GM21619 (cell line): ENCODE data around the gene KRT77.
"Not testable (repeated sequence)": the region's sequence is repeated elsewhere in the genome, so short reads cannot be mapped to it uniquely, and the experiment has no call there.

Experiments
- ATAC-seq: cut with Tn5 transposase; IDR thresholded peaks from one replicate; pipeline ENCODE4 v1.9.1; 2021; ENCODE audit not compliant: unreplicated experiment

Gene KRT77

DNA sequence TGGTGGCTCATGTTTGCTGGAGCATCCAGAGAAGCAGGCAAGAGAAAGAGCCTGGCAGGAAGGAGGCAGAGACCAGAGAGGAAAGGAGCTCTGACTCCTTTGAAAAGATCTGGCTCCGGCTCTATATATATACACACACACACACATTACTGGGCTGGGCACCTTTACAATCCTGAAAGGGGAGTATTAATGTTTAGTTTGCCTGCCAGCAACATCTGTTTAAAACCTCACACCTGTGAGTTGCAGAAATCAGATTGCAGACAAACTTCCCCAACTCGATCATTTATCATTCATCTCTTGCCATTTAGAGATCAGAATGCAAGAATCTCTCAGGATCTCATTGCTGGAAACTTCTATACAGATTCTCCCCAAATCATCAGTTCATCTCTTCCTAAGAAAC lies at the start of gene KRT77:
Gene KRT77 (minus strand): TSS at position 101 of the 400 bp plus-strand sequence. CDS start 90 bp downstream, at position 11.
- ATAC-seq = no peak

DNA sequence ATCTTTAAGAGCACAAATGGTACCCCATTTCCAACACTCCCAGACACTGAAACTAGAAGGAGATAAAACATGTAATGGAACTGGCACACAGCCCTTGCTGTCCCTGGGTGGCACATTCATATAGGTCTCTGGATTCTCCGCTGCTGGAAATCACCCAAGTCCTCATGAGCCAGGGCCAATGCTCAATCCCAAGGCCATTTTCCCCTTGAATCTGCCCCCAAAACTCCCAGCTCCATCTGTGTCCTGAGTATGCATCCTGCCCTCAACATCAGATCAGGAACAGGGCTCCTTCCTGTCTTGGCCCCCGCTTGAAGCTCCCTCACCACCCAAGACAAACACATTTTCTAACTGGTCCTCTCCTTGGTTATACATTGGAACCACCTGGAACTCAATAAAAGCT lies 49.2 kb upstream of the KRT77 start:
- ATAC-seq = no peak

DNA sequence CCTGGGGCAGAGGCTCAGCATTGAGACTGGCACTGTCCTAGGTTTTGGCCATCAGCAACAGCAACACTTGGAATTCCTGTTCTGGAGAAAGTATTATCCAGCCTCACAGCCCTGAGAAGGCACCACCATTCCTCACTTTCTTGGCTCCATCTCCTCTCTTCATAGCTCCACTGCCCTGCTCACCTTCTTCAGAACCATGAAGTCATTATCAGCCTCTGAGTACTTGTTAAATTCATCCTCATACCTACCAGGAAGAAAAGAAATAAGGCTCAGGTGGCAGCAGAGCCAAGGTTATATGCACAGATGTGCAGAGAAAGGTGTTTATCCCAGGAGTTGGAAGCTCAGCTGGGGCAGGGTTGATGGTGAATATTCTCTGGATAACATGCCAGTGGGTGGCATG lies 48.5 kb upstream of the KRT77 start:
- no peak for ATAC-seq

DNA sequence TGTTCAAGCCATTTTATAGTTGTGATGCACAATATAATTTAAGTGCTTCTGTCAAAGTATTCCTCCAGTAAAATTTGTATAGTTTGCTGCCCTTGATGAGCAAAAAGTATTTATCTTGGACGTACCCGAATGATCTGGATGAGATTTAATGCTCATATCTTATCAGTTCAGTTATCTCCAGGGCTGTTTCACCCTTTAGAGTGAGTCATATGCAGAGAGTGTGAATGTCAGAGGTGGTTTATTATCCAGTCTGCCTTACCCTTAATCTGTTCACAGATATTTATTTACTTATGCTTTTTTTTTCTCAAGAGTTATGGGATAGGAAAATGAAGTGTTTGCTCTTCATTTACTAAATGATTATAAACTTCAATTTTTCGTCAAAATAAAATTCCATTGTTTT lies 47.2 kb upstream of the KRT77 start:
- ATAC-seq = not testable (repeated sequence)

DNA sequence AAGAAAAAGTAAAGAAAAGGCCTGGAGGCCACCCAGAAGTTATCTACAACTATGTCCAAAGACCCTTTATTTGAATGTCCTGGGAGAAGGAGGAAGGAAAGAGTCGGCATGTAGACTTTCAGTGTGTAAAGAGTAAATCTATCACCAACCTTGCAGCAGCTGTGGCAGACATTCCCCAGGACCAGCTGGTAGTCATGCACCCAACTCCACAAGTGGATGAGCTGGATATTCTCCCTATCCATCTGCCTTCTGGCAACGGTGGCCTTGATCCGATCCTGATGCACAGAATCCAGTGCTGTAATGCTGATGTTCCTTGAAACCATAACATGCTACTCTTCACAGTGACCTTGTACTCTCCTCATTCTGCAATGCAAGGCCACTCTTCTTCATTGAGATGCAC lies 46.5 kb upstream of the KRT77 start:
- no peak for ATAC-seq

DNA sequence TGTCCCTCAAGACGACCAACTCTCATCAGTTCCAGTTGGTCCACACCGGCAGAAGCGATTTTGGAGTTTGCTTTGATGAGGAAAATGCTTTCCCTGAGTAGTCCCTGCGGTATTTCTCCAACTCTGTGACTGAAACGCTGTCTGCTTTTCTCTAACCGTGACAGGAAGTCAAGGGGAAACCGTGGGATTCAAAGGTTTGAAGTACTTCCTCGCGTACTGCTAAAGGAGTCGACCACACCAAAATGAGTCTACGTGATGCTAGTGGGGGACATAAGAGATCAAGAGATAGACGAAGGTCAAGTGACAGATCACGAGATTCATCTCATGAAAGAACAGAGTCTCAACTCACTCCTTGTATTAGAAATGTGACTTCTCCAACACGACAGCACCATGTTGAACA lies 45.3 kb upstream of the KRT77 start:
- no peak for ATAC-seq

DNA sequence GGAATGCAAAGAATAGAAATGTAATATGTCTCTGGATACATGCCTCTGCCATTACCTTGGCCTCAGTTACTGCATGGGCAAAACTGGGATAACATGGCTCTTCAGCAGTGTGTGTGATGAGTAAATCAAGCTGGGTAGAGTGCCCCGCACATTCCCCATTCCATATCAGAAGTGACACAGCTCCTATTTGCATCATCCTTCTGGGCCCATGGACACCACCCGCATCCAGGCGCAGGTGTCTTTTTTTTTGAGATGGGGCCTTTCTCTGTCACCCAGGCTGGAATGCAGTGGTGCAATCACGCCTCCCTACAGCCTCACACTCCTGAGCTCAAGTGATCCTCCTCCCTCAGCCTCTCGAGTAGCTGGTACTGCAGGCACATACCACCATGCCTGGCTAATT lies 42.2 kb upstream of the KRT77 start:
- no peak for ATAC-seq

DNA sequence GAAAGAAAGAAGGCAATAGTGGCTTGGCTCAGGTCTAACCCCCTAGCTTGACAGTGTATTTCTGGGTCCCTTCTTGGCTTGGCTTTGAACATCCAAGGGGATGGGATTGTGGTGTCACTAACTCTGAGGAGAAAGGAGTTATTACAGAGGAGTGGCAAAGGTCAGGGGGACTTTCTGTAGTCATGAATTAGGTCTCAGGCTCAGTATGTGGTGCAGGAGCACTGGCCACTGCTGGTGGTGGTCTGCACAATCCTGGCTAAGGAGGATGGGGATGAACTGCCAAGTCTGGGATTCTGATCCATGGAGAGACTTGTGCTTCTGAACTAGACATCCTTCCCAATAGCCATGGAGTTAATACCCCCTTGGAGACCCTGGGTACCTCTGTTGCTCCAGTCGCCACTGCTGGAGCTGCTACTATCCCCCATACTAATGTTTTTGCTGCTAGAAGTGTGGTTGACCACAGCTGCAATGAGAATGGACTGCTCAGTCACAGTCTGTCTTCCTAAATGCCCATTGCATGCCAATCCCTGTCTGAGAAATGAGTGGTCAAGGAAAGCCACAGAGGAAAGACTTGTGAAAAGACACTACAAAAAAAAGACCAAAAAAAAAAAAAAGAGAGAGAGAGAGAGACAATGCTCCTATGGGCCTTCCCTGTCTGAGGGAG lies 41.3 kb upstream of the KRT77 start:
- no peak for ATAC-seq

DNA sequence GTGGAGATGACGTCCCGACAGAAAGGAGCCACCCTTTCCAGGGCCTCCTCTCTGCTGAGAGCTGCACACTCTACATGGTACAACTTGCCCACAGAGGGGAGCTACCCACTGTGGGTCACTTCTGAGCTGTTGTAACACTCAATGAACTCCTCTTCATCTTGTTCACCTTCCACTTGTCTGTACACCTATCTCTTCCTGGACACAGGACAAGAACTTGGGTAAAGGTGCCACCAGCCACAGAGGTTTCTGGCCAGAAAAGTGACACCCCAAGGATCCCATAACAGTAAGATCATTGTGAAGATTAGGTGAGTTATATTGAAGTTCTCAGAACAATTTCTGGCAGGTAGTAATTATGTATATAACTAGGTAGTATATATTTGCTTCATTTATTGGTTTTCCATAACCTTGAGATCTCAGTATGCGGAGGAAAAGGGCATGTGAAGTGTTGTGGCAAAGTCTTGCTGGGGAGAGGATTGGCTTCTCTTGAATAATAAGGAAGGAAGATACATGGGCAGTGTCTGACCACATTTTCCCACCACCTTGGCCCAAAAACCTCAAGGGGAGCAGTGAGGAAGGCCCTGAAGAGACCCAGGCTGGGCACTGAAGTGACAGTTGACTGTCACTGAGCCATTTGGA lies 39.6 kb upstream of the KRT77 start:
- no peak for ATAC-seq

DNA sequence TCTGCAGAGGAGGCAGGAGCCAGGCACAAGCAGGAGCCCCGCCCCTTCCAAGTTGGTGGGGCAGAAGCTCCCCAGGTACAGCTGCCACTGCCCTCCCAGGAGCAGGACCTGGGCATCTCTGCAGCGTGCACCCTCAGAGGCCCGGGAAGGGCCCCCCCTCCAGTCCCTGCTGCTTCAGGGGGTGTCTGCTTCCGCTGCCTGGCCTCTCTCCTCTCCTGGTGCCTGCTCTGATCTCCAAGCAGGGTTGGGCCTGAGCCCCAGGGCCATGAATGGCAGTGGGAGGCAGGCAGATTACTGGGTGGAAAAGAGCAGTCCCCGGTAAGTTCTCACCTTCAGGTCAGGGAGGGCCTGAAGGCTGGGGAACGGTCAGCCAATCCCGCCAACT lies 38.9 kb upstream of the KRT77 start:
- ATAC-seq = no peak

DNA sequence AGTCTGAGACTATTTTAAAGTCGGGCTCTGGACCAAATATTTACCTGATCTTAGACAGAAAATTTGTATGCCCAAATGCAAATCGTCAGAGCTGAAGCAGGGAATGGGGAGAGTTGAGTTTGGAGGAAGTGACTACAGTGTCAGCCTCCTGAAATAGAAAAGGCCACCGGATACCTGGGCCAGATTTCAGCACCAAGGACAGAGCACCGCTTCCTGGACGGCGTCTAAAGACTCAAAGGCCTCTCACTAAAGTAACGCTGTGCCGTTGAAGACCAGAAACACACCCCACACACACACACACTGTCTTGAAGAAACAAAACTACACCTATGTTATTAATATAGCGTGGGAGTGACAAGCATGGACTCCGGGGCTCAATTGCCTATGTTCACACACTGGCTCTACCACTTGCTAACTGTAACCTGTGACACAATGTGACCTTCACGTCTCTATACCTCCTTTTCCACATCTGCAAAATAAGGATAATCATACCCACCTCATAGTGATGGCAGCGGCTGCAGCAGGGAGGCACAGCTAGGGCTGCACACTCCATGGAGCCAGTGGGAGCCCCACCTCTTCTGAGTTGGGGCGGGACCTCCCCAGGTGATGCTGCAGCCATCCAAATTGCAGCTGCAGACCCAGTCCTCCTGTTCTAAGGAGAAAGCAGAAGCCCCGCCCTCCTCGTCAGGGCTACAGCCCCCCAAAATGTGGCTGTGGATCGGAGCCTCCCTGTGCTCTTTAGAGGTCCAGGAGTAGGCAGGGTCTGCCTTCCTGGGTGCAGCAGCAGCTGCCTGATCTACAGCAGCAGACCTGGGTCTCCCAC lies 38.3 kb upstream of the KRT77 start:
- no peak for ATAC-seq

DNA sequence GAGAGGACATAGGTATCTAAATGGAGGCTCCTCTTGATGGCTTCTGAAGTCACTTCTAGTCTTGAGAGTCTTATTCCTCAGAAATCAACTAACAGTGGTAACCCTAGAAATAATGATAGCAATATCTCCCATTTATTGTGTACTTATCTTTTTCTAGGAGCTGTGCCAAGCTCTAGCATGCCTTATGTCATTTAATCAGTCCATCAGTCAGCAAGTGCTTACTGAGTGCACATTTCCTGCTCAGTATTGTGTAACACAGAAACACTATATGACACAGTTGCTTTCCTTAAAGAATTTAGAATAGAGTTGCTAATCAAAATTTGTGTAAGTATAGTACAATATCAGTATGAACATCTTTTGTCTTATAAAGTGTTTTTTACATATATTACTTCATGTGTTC lies 37.3 kb upstream of the KRT77 start:
- ATAC-seq = no peak

DNA sequence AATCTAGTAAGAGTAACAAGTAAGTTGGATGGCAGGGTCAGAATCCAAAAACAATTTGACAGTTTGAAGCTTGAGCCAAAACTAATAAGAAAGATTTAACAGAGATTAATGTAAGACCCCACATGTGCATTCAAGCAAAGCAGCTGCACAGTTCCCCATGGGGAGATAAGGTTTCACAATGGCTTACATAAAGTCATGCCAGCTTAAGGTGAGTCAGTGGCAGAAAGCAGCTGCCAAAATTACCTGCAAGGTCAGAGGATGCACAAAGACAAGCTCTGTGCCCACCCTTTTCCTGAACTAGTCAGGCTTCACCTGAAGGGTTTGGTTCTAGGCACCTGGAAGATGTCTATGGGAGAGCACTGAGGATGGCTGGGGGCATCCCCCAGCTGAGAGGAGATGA lies 36.6 kb upstream of the KRT77 start:
- no peak for ATAC-seq

DNA sequence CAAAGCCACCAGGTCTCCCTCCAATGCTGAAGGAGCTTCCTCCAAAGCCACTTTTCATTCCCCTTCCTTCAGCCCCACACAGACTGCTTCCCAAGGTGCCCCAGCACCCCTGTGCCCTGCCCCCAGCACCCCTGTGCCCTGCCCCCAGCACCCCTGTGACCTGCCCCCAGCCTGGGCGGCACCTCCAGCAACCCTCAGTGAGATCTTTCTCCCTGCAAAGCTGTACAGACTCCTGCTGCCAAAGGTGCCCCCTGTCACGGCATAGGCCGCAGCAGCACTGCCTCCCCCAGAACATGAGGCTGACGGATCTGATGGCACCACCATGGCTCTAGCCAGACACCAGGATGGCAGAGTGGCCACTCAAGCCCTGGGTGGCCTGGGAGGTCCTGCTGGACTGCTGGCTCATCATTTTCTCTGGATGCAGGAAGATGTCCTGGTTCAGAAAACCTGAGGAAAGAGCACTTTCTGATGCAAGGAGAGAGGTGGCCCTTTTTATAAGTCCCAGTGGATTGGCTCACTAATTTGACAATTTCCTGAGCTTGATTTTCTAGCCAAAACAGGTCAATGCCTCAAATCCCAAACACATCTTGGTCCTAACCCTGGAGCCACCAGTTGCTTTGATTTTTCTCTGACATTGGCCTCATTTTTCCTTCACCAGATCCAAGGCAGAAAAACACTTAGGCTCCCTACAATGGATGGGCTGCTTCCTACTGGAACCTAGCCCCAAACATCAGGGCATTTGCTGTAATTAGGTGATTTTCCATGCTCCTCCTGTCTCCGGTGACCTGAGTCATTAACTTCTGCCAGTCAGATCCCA lies 32.7 kb upstream of the KRT77 start:
- no peak for ATAC-seq

DNA sequence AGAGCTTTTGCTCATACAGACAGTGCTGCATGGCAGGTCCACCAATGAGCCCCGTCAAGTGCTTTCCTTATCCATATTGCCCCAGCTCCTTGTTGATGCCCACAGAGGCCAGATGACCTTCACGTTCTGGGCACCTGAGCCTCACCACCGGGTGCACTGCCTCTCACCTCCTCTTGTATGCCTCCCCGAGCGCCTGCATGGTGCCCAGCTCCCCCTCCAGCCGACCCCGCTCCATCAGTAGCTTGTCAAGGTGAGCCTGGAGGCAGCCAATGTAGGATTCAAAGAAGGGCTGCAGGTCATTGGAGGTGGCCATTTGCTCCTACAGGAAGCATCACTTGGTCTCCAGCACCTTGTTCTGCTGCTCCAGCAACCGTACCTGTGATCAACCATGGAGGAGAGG lies 31.8 kb upstream of the KRT77 start:
- no peak for ATAC-seq

DNA sequence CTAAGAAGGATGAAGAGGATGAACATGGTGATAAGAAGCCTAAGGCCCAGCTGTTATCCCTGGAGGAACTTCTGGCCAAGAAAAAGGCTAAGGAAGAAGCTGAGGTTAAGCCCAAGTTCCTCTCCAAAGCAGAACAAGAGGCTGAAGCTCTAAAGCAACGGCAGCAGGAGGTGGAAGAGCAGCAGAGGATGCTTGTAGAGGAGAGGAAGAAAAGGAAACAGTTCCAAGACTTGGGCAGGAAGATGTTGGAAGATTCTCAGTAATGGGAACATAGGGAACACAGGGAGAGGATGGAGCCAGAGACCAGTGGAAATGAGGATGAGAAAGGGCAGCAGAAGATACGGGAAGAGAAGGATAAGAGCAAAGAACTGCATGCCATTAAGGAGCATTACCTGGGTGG lies 27.5 kb upstream of the KRT77 start:
- ATAC-seq = no peak

DNA sequence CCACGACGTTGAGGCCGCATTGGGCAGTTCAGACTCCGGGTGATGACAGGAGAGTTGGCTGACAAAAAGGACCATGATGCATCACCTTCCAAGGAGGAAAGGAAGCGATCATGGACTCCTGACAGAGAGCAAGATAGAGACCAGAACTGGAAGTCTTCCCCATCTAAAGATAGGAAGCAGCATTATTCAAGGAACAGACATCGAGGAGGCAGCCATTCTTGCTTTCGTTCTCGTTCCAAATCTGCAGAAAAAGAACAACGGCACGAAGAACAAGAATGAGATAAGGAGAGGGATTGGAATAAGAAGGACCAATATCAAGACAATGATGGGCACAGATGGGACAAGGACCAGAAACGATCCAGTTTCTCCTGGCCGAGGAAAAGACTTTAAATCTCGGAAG lies 27.1 kb upstream of the KRT77 start:
- no peak for ATAC-seq

DNA sequence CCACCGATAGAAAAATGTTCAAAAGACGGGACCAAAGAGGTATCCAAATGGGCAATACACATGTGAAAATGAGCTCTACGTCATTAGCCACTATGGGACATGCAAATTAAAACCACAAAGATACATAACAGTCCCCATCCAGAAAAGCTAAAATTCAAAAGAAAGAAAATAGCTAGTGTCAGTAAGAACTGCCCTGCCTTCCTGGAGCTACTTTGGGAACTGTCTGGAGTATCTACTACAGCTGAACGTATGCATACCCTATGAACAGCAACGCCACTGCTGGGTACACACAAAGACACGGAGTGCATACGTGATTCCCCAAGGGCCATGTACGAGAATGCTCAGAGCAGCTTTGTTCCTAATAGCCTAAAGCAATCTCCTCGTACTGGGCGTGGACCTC lies 25.8 kb upstream of the KRT77 start:
- ATAC-seq = no peak

DNA sequence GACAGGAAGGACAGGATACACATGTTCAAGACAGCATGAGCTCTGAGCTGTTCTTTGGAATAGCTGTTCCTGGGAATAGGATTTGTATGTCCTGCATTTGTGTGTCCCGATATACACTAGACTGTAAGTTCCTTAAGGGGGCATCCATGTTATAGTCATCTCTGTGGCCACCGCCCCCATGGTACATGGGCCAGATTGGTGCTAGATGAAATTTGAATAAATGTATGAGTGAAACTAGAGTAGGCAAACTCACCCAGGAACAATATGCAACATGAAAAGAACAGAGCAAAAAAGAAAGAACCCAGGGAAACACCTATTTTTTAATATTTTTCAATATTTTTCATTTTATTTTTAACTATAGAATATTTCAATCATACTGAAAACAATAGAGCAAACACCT lies 25.1 kb upstream of the KRT77 start:
- ATAC-seq = no peak

DNA sequence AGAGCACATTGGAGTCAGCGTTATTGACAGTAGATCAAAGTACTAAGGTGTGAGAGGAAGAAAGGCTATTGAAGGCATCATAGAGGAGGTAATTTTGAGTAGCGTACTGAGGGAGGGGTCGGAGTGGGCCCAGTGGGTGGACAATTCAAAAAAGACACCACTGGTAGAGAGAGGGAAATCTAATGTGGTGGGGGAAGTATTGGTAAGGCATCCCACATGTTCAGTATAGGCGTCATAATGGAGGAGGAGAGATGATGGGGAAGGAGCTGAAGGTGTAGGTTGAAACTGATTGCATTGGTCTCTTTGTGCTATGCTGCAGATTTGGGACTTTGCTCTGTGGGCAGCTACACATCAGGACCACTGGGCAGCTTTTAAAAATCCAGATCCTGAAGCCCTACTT lies 23.7 kb upstream of the KRT77 start:
- no peak for ATAC-seq

DNA sequence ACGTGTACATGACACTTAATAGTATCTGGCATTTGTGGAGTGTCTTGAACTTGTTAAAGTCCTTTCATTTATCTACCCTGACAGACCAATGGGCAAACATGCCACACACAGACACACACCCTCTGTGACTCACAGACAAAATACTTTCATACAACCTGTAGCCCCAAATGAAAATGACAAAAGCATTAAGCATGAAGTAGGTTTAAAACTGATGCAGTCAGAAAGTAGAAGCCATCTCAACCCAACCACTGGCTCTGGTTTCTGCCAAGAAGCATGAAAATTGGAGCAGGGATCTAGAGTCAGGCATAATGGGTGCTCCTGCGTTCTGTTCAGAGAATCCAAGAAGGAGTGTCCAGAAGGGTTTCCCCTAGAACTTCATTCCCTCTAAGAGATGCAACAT lies 23.1 kb upstream of the KRT77 start:
- no peak for ATAC-seq
